CD4-positive, alpha-beta memory T cell (primary cell): ENCODE measurements around the gene GRIK1. TPM values are rescaled to one million over a fixed set of nuclear protein-coding genes. Genes with fewer than 3 reads are reported as not detected.

Source experiments
- CTCF ChIA-PET: fragments of 350-600 bp; sonication (Branson Sonifier 250); formaldehyde crosslinking; loops from one replicate; lab custom pipeline; 2021; ENCODE audit warnings: inconsistent platforms; ENCODE audit not compliant: partially characterized antibody; lab: Charles Lee
- POLR2A ChIA-PET: fragments of 350-600 bp; sonication (Branson Sonifier 250); formaldehyde crosslinking; loops from one replicate; lab custom pipeline; 2021; ENCODE audit not compliant: partially characterized antibody; lab: Charles Lee
- DNase-seq, 5 donors: peaks; one replicate each; pipeline versions ENCODE4 v3.0.0 to v3.0.0-alpha.2; 2020 to 2022; ENCODE audit warnings: mixed read lengths in 1 of 5
- H3K27ac ChIP-seq: one replicate; pipeline ENCODE4 v1.7.0; 2013; ENCODE audit warnings: low read depth, low read length
- H3K27me3 ChIP-seq: 2 replicates; pipeline ENCODE4 v1.7.0; 2013; ENCODE audit warnings: mild to moderate bottlenecking, low read length, moderate library complexity; ENCODE audit not compliant: insufficient read depth
- H3K36me3 ChIP-seq: 2 replicates; pipeline ENCODE4 v1.7.0; 2013; ENCODE audit warnings: mild to moderate bottlenecking, low read length, moderate library complexity; ENCODE audit not compliant: insufficient read depth
- H3K4me1 ChIP-seq: 2 replicates; pipeline ENCODE4 v1.7.0; 2013; ENCODE audit warnings: mild to moderate bottlenecking, low read length, moderate library complexity; ENCODE audit not compliant: insufficient read depth
- H3K4me3 ChIP-seq, 2 donors: one replicate each; pipeline ENCODE4 v1.7.0; 2013; ENCODE audit warnings: low read length in 2 of 2, mild to moderate bottlenecking in 1 of 2
- H3K9me3 ChIP-seq, 2 donors: one replicate each; pipeline ENCODE4 v1.7.0; 2013; ENCODE audit warnings: low read length in 2 of 2, control low read depth in 1 of 2; ENCODE audit not compliant: control insufficient read depth in 1 of 2
- H3K27ac Mint-ChIP-seq, 7 donors: one replicate each; pipeline ENCODE4 v1.8.0; 2020 to 2021; ENCODE audit warnings: mixed read lengths in 7 of 7, mild to moderate bottlenecking in 6 of 7, inconsistent platforms in 3 of 7, moderate library complexity in 3 of 7
- H3K27me3 Mint-ChIP-seq, 2 donors: one replicate each; pipeline ENCODE4 v1.8.0; 2020 to 2021; ENCODE audit warnings: mixed read lengths in 2 of 2
- H3K36me3 Mint-ChIP-seq, 2 donors: one replicate each; pipeline ENCODE4 v1.8.0; 2020 to 2021; ENCODE audit warnings: mixed read lengths in 2 of 2, inconsistent platforms in 1 of 2, mild to moderate bottlenecking in 1 of 2
- H3K4me1 Mint-ChIP-seq, 4 donors: one replicate each; pipeline ENCODE4 v1.8.0; 2020 to 2021; ENCODE audit warnings: mixed read lengths in 4 of 4, mild to moderate bottlenecking in 1 of 4
- H3K4me3 Mint-ChIP-seq, 8 donors: one replicate each; pipeline ENCODE4 v1.8.0; 2020 to 2021; ENCODE audit warnings: mixed read lengths in 8 of 8, mild to moderate bottlenecking in 7 of 8, moderate library complexity in 6 of 8, inconsistent platforms in 3 of 8
- H3K9me3 Mint-ChIP-seq, 8 donors: one replicate each; pipeline ENCODE4 v1.8.0; 2020 to 2021; ENCODE audit warnings: mixed read lengths in 8 of 8, mild to moderate bottlenecking in 5 of 8, inconsistent platforms in 3 of 8, moderate library complexity in 1 of 8
- intact Hi-C: fragments of 100-400 bp; cut with micrococcal nuclease; formaldehyde crosslinking; loops from one replicate; pipeline ENCODE4 v1.15.1; 2023
- polyA plus RNA-seq, 2 donors: library from polyadenylated mRNA; unstranded; fragments of 300-500 nt; fragmentation: Illumina TruSeq; gene quantifications; one replicate each; pipeline ENCODE4 v1.2.3, GENCODE V29; 2021
- total RNA-seq, 2 experiments: library from RNA; stranded (reverse); gene quantifications; one replicate each; pipeline ENCODE4 v1.2.3, GENCODE V29; 2021

Gene GRIK1
- total and polyA plus RNA-seq, 4 experiments from 2014 or later: not detected

GRCh38 chr21:29555601-29556000 lies 384.2 kb downstream of the GRIK1 start:
- Histone ChIP-seq H3K27ac (no peak overlapping the region), H3K27me3 (no peaks in the 10 kb centered on the region), H3K9me3 (no peaks in the 10 kb centered on the region), H3K4me1 (no peaks in the 10 kb centered on the region), H3K36me3 (no peaks in the 10 kb centered on the region), H3K4me3 (no peak overlapping the region)
- Mint-ChIP-seq H3K9me3 (no peaks in the 10 kb centered on the region), H3K4me3 (no peak overlapping the region), H3K36me3 (no peaks in the 10 kb centered on the region), H3K4me1 (no peaks in the 10 kb centered on the region), H3K27ac (no peak overlapping the region), H3K27me3 (no peaks in the 10 kb centered on the region)
- POLR2A ChIA-PET: no interaction called here
- intact Hi-C loops: no loop called here
- CTCF ChIA-PET: no interaction called here
- DNase-seq: no peak

GRCh38 chr21:29550205-29550604 lies 389.6 kb downstream of the GRIK1 start:
- Mint-ChIP-seq H3K27me3 (no peaks in the 10 kb centered on the region), H3K4me1 (no peaks in the 10 kb centered on the region), H3K9me3 (peaks cover 0 to 2% (median 0%) of the 10 kb centered on the region in 8 donors), H3K36me3 (peaks cover 0 to 13% of the 10 kb centered on the region in 2 donors), H3K4me3 (no peak overlapping the region), H3K27ac (no peak overlapping the region)
- no peak for DNase-seq
- ChIA-PET POLR2A (no interaction called here), CTCF (no interaction called here)
- intact Hi-C loops: no loop called here
- Histone ChIP-seq H3K27me3 (no peaks in the 10 kb centered on the region), H3K27ac (no peak overlapping the region), H3K4me1 (no peaks in the 10 kb centered on the region), H3K9me3 (no peaks in the 10 kb centered on the region), H3K4me3 (no peak overlapping the region), H3K36me3 (no peaks in the 10 kb centered on the region)

GRCh38 chr21:29549614-29550013 lies 390.2 kb downstream of the GRIK1 start:
- intact Hi-C loops: no loop called here
- Mint-ChIP-seq H3K4me1 (no peaks in the 10 kb centered on the region), H3K27ac (no peak overlapping the region), H3K9me3 (peaks cover 0 to 2% (median 0%) of the 10 kb centered on the region in 8 donors), H3K4me3 (no peak overlapping the region), H3K36me3 (peaks cover 0 to 13% of the 10 kb centered on the region in 2 donors), H3K27me3 (no peaks in the 10 kb centered on the region)
- H3K4me1 ChIP-seq: no peaks in the 10 kb centered on the region
- CTCF ChIA-PET: interaction anchor here (0.8 to 1.0 kb wide), 2 partner anchors 25 to 1469 kb away, joined by 3 read pairs; no protein-coding TSS in a partner anchor
- H3K36me3 ChIP-seq: no peaks in the 10 kb centered on the region
- no peaks in the 10 kb centered on the region for H3K9me3 ChIP-seq
- H3K27ac ChIP-seq: no peak overlapping the region
- no peak overlapping the region for H3K4me3 ChIP-seq
- POLR2A ChIA-PET: no interaction called here
- DNase-seq: no peak
- H3K27me3 ChIP-seq: no peaks in the 10 kb centered on the region

GRCh38 chr21:29547998-29548397 lies 391.8 kb downstream of the GRIK1 start:
- no peak for DNase-seq
- Histone ChIP-seq H3K4me1 (no peaks in the 10 kb centered on the region), H3K36me3 (no peaks in the 10 kb centered on the region), H3K4me3 (no peak overlapping the region), H3K9me3 (no peaks in the 10 kb centered on the region), H3K27ac (no peak overlapping the region), H3K27me3 (no peaks in the 10 kb centered on the region)
- no peaks in the 10 kb centered on the region for H3K4me1 Mint-ChIP-seq
- H3K27ac Mint-ChIP-seq: no peak overlapping the region
- H3K36me3 Mint-ChIP-seq: peaks cover 0 to 13% of the 10 kb centered on the region in 2 donors
- intact Hi-C loops: no loop called here
- H3K27me3 Mint-ChIP-seq: no peaks in the 10 kb centered on the region
- ChIA-PET CTCF (no interaction called here), POLR2A (no interaction called here)
- peaks cover 0 to 2% (median 0%) of the 10 kb centered on the region in 8 donors for H3K9me3 Mint-ChIP-seq
- no peak overlapping the region for H3K4me3 Mint-ChIP-seq

GRCh38 chr21:29546071-29546470 lies 393.7 kb downstream of the GRIK1 start:
- no peaks in the 10 kb centered on the region for H3K4me1 Mint-ChIP-seq

DNA sequence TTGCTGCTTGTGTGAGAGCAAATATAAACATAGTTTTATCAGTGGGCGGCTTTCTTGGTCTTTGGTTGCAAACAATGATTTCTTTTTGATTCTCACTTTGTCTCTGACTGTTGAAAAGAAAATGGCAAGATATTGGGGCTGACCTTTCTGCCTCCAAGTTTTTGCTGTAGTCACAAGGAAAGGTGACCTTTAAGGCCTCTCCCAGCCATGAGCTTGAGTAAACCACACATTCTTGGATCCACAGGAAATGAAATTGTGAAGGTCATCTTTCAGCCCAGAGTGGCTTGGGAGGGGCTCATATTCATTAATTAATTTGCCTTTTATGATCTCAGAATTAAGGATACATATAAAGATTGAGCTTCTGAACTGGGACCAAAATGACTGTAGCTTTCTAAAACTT lies 399.5 kb downstream of the GRIK1 start:
- Mint-ChIP-seq H3K27me3 (no peaks in the 10 kb centered on the region), H3K4me1 (no peaks in the 10 kb centered on the region), H3K9me3 (peaks cover 1 to 11% (median 9%) of the 10 kb centered on the region in 8 donors), H3K27ac (no peak overlapping the region), H3K4me3 (no peak overlapping the region), H3K36me3 (peaks cover 9 to 11% of the 10 kb centered on the region in 2 donors)
- Histone ChIP-seq H3K27ac (no peak overlapping the region), H3K4me3 (no peak overlapping the region), H3K36me3 (no peaks in the 10 kb centered on the region), H3K9me3 (no peaks in the 10 kb centered on the region), H3K4me1 (no peaks in the 10 kb centered on the region), H3K27me3 (no peaks in the 10 kb centered on the region)
- no peak for DNase-seq
- ChIA-PET CTCF (no interaction called here), POLR2A (no interaction called here)
- intact Hi-C loops: no loop called here

More at GRCh38 chr21:29546071-29546470, 393.7 kb downstream of the GRIK1 start:
- peak overlapping the region in 1 of 7 donors; percentile 2 for H3K27ac Mint-ChIP-seq
- no peak overlapping the region for H3K4me3 Mint-ChIP-seq
- H3K9me3 Mint-ChIP-seq: peaks cover 0 to 2% (median 0%) of the 10 kb centered on the region in 8 donors
- POLR2A ChIA-PET: no interaction called here
- Histone ChIP-seq H3K4me3 (no peak overlapping the region), H3K9me3 (no peaks in the 10 kb centered on the region), H3K4me1 (no peaks in the 10 kb centered on the region), H3K36me3 (no peaks in the 10 kb centered on the region), H3K27ac (no peak overlapping the region), H3K27me3 (no peaks in the 10 kb centered on the region)
- no peak for DNase-seq
- no peaks in the 10 kb centered on the region for H3K27me3 Mint-ChIP-seq
- intact Hi-C loops: no loop called here
- H3K36me3 Mint-ChIP-seq: peaks cover 0 to 13% of the 10 kb centered on the region in 2 donors
- CTCF ChIA-PET: no interaction called here

- Mint-ChIP-seq H3K4me3 (no peak overlapping the region), H3K27ac (no peak overlapping the region), H3K9me3 (peaks cover 1 to 12% (median 10%) of the 10 kb centered on the region in 8 donors), H3K4me1 (no peaks in the 10 kb centered on the region), H3K36me3 (peaks cover 10 to 18% of the 10 kb centered on the region in 2 donors), H3K27me3 (no peaks in the 10 kb centered on the region)
- Histone ChIP-seq H3K27me3 (no peaks in the 10 kb centered on the region), H3K36me3 (no peaks in the 10 kb centered on the region), H3K4me3 (no peak overlapping the region), H3K27ac (no peak overlapping the region), H3K4me1 (no peaks in the 10 kb centered on the region), H3K9me3 (no peaks in the 10 kb centered on the region)
- DNase-seq: no peak
- CTCF ChIA-PET: no interaction called here
- intact Hi-C loops: no loop called here
- POLR2A ChIA-PET: no interaction called here
These were observed 401.7 kb downstream of the GRIK1 start for GRCh38 chr21:29538115-29538514.

GRCh38 chr21:29534448-29534847 lies 405.3 kb downstream of the GRIK1 start:
- no peak overlapping the region for H3K4me3 Mint-ChIP-seq
- H3K4me3 ChIP-seq: no peak overlapping the region
- H3K36me3 ChIP-seq: no peaks in the 10 kb centered on the region
- DNase-seq: no peak
- H3K9me3 ChIP-seq: no peaks in the 10 kb centered on the region
- intact Hi-C loops: no loop called here
- no peak overlapping the region for H3K27ac ChIP-seq
- H3K9me3 Mint-ChIP-seq: peaks cover 1 to 12% (median 10%) of the 10 kb centered on the region in 8 donors
- CTCF ChIA-PET: no interaction called here
- POLR2A ChIA-PET: no interaction called here
- H3K36me3 Mint-ChIP-seq: peaks cover 16 to 37% of the 10 kb centered on the region in 2 donors
- H3K4me1 Mint-ChIP-seq: peaks cover 0 to 4% (median 0%) of the 10 kb centered on the region in 4 donors
- H3K4me1 ChIP-seq: no peaks in the 10 kb centered on the region
- H3K27ac Mint-ChIP-seq: no peak overlapping the region
- H3K27me3 ChIP-seq: no peaks in the 10 kb centered on the region
- no peaks in the 10 kb centered on the region for H3K27me3 Mint-ChIP-seq
